ENCODE results near the gene EN2.

EN2 gene

GRCh38 chr7:155464183-155464582 lies 6.3 kb downstream of the EN2 start:
- TF ChIP-seq EP300 (IDR thresholded peaks at IDR 0.05; ENCODE audit: borderline replicate concordance) (no peak), CEBPB (IDR thresholded peaks at IDR 0.05) (no peak), TAF1 (IDR thresholded peaks at IDR 0.05; ENCODE audit: low read depth) (no peak), RAD21 (IDR thresholded peaks at IDR 0.05; ENCODE audit: low read depth) (no peak)

GRCh38 chr7:155464948-155465739 lies 7.2 kb downstream of the EN2 start:
- TF ChIP-seq USF1 (IDR thresholded peaks at IDR 0.05) (no peak), TCF12 (IDR thresholded peaks at IDR 0.05; ENCODE audit: low read depth) (no peak), ZBTB7A (IDR thresholded peaks at IDR 0.05; ENCODE audit: low read depth) (no peak), TEAD4 (IDR thresholded peaks at IDR 0.05) (no peak), MAX (IDR thresholded peaks at IDR 0.05) (no peak), RAD21 (IDR thresholded peaks at IDR 0.05; ENCODE audit: low read depth) (no peak), EP300 (IDR thresholded peaks at IDR 0.05; ENCODE audit: borderline replicate concordance) (no peak), CEBPB (IDR thresholded peaks at IDR 0.05) (no peak), YY1 (IDR thresholded peaks at IDR 0.05; ENCODE audit: low read depth) (no peak)

- TF ChIP-seq RAD21 (IDR thresholded peaks at IDR 0.05; ENCODE audit: low read depth) (no peak), FOXM1 (IDR thresholded peaks at IDR 0.05; ENCODE audit: borderline replicate concordance, low read depth) (no peak), EP300 (IDR thresholded peaks at IDR 0.05; ENCODE audit: borderline replicate concordance) (no peak), YY1 (IDR thresholded peaks at IDR 0.05; ENCODE audit: low read depth) (no peak), TEAD4 (IDR thresholded peaks at IDR 0.05) (no peak), USF1 (IDR thresholded peaks at IDR 0.05) (no peak)
These were observed 7.8 kb downstream of the EN2 start for GRCh38 chr7:155465761-155466141.

- TF ChIP-seq TEAD4 (IDR thresholded peaks at IDR 0.05) = no peak
- no peak for TF ChIP-seq YY1 (IDR thresholded peaks at IDR 0.05; ENCODE audit: low read depth)
- no peak for TF ChIP-seq EGR1 (IDR thresholded peaks at IDR 0.05)
- no peak for TF ChIP-seq TCF12 (IDR thresholded peaks at IDR 0.05; ENCODE audit: low read depth)
- TF ChIP-seq MAX (IDR thresholded peaks at IDR 0.05) = no peak
- TF ChIP-seq REST (IDR thresholded peaks at IDR 0.05; ENCODE audit: low read depth) = no peak
- no peak for TF ChIP-seq TAF1 (IDR thresholded peaks at IDR 0.05; ENCODE audit: low read depth)
- no peak for TF ChIP-seq FOXM1 (IDR thresholded peaks at IDR 0.05; ENCODE audit: borderline replicate concordance, low read depth)
- no peak for TF ChIP-seq CEBPB (IDR thresholded peaks at IDR 0.05)
- TF ChIP-seq ZBTB7A (IDR thresholded peaks at IDR 0.05; ENCODE audit: low read depth) = no peak
These were observed 8.3 kb downstream of the EN2 start for GRCh38 chr7:155466142-155466813.

- TF ChIP-seq FOXM1 (IDR thresholded peaks at IDR 0.05; ENCODE audit: borderline replicate concordance, low read depth) = no peak
- TF ChIP-seq TEAD4 (IDR thresholded peaks at IDR 0.05) = no peak
These were observed 9.1 kb downstream of the EN2 start for GRCh38 chr7:155466814-155467733.

- TF ChIP-seq TEAD4 (IDR thresholded peaks at IDR 0.05) = no peak
These were observed 10.2 kb downstream of the EN2 start for GRCh38 chr7:155467846-155468784.

GRCh38 chr7:155468785-155469148 lies 10.8 kb downstream of the EN2 start:
- TF ChIP-seq TCF12 (IDR thresholded peaks at IDR 0.05; ENCODE audit: low read depth) = no peak
- no peak for TF ChIP-seq TAF1 (IDR thresholded peaks at IDR 0.05; ENCODE audit: low read depth)
- no peak for TF ChIP-seq TEAD4 (IDR thresholded peaks at IDR 0.05)
- no peak for TF ChIP-seq EP300 (IDR thresholded peaks at IDR 0.05; ENCODE audit: borderline replicate concordance)
- TF ChIP-seq CREB1 (IDR thresholded peaks at IDR 0.05; ENCODE audit: low read depth) = no peak
- TF ChIP-seq RAD21 (IDR thresholded peaks at IDR 0.05; ENCODE audit: low read depth) = no peak
- no peak for TF ChIP-seq CEBPB (IDR thresholded peaks at IDR 0.05)
- no peak for TF ChIP-seq ZBTB7A (IDR thresholded peaks at IDR 0.05; ENCODE audit: low read depth)
- TF ChIP-seq EGR1 (IDR thresholded peaks at IDR 0.05) = no peak
- no peak for TF ChIP-seq NFIC (IDR thresholded peaks at IDR 0.05)
- no peak for TF ChIP-seq USF1 (IDR thresholded peaks at IDR 0.05)

All from Ishikawa (cell line).